HEK293 (cell line): Measurements from ENCODE around the gene ARHGEF12.

Source experiments
- CTCF ChIA-PET: fragments of 350-600 bp; formaldehyde crosslinking; extraction: SDS; loops from one replicate; lab custom pipeline; 2021; ENCODE audit warnings: antibody characterized with exemption; lab: Yijun Ruan, JAX
- POLR2A ChIA-PET: fragments of 300-600 bp; formaldehyde crosslinking; extraction: SDS; loops from one replicate; lab custom pipeline; 2020; ENCODE audit warnings: antibody characterized with exemption, inconsistent platforms; lab: Yijun Ruan, JAX
- H3K27ac ChIP-seq: fragments of 200-500 bp; sonication (Bioruptor generic); 2 replicates; pipeline ENCODE4 v1.5.1; 2014; ENCODE audit warnings: low read depth, low read length, control low read depth, inconsistent platforms; ENCODE audit errors: extremely low read depth
- H3K36me3 ChIP-seq, 2 experiments: fragments of 200-500 bp in 1 of 2; sonication (Bioruptor generic) in 1 of 2; 1 replicate in 1 of 2; 2 replicates in 1 of 2; pipeline ENCODE4 v1.5.1; 2014 to 2017; ENCODE audit warnings: inconsistent platforms in 2 of 2, low read length in 2 of 2; ENCODE audit not compliant: control insufficient read depth in 2 of 2, insufficient read depth in 1 of 2
- H3K4me1 ChIP-seq: fragments of 200-500 bp; sonication (Bioruptor generic); 2 replicates; pipeline ENCODE4 v1.5.1; 2014; ENCODE audit warnings: mild to moderate bottlenecking, low read length, inconsistent platforms; ENCODE audit not compliant: control insufficient read depth, insufficient read depth
- H3K4me3 ChIP-seq: 2 replicates; pipeline ENCODE4 v1.5.1; 2011; ENCODE audit warnings: low read depth, mild to moderate bottlenecking, control low read depth, low read length, moderate library complexity
- H3K9me3 ChIP-seq: fragments of 200-500 bp; sonication (Bioruptor generic); 2 replicates; pipeline ENCODE4 v1.5.1; 2014; ENCODE audit warnings: low read depth, low read length, inconsistent platforms; ENCODE audit not compliant: control insufficient read depth, insufficient read depth
- SETDB1 ChIP-seq: IDR thresholded peaks from one replicate; pipeline ENCODE4 v1.6.1; 2017; ENCODE audit warnings: mild to moderate bottlenecking, low read length, moderate library complexity, mixed read lengths; ENCODE audit not compliant: insufficient read length
- SP7 ChIP-seq: fragments of 450-650 bp; formaldehyde crosslinking; IDR thresholded peaks from 2 replicates; pipeline ENCODE4 v1.5.1; 2016; ENCODE audit warnings: missing biosample characterization, missing genetic modification characterization
- TCF7L2 ChIP-seq: IDR thresholded peaks from 2 replicates; pipeline ENCODE4 v1.6.1; 2011; ENCODE audit warnings: low read depth, mild to moderate bottlenecking, inconsistent platforms, low read length, moderate library complexity, borderline replicate concordance
- TRIM28 ChIP-seq: IDR thresholded peaks from 2 replicates; pipeline ENCODE4 v1.6.1; 2011; ENCODE audit warnings: low read length, control low read depth, borderline replicate concordance
- ZEB2 ChIP-seq: fragments of 450-650 bp; formaldehyde crosslinking; IDR thresholded peaks from 2 replicates; pipeline ENCODE4 v1.5.1; 2016; ENCODE audit warnings: missing biosample characterization, missing genetic modification characterization
- ZNF10 ChIP-seq: fragments of 450-650 bp; formaldehyde crosslinking; IDR thresholded peaks from 2 replicates; pipeline ENCODE4 v1.5.1; 2017; ENCODE audit warnings: missing biosample characterization, missing genetic modification characterization
- ZNF202 ChIP-seq: fragments of 450-650 bp; formaldehyde crosslinking; IDR thresholded peaks from 2 replicates; pipeline ENCODE4 v1.5.1; 2016; ENCODE audit warnings: missing biosample characterization, missing genetic modification characterization, borderline replicate concordance
- ZNF530 ChIP-seq: fragments of 450-650 bp; formaldehyde crosslinking; IDR thresholded peaks from 2 replicates; pipeline ENCODE4 v1.5.1; 2016; ENCODE audit warnings: low read depth, missing biosample characterization, missing genetic modification characterization
- TF ChIP-seq, protein P1 (sequence below): fragments of 450-650 bp; formaldehyde crosslinking; conservative IDR thresholded peaks from 2 replicates; pipeline ENCODE4 v1.5.1; 2016; ENCODE audit warnings: low read depth, missing biosample characterization, missing genetic modification characterization
- TF ChIP-seq, protein P2 (sequence below): fragments of 450-650 bp; formaldehyde crosslinking; IDR thresholded peaks from 2 replicates; pipeline ENCODE4 v1.5.1; 2016; ENCODE audit warnings: missing biosample characterization, missing genetic modification characterization, low read depth
- TF ChIP-seq, protein P3 (sequence below): fragments of 450-650 bp; formaldehyde crosslinking; IDR thresholded peaks from 2 replicates; pipeline ENCODE4 v1.5.1; 2016; ENCODE audit warnings: missing biosample characterization, missing genetic modification characterization
- TF ChIP-seq, protein P4 (sequence below): fragments of 450-650 bp; formaldehyde crosslinking; IDR thresholded peaks from 2 replicates; pipeline ENCODE4 v1.5.1; 2016; ENCODE audit warnings: missing biosample characterization, missing genetic modification characterization

ARHGEF12 gene

DNA sequence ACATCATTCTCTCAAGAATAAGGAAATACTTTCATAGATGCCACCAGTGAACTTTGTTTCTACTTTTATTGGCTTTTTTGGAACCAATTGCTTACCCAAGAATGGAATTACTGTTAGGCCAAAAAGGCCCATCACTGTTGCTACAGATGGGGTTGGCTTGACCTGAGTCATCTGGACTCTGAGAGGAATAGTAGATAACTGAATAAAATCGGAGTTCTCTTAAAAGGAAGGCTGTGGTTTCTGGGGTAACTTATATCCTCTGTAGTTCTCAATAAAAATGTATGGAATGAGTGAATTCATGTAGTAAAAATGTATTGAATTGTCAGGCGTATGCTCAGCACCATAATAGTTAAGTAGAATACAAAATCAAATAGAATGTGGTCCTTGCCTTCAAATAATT, 56.6 kb downstream of the ARHGEF12 start (continued):
- TF ChIP-seq, protein P1, sequence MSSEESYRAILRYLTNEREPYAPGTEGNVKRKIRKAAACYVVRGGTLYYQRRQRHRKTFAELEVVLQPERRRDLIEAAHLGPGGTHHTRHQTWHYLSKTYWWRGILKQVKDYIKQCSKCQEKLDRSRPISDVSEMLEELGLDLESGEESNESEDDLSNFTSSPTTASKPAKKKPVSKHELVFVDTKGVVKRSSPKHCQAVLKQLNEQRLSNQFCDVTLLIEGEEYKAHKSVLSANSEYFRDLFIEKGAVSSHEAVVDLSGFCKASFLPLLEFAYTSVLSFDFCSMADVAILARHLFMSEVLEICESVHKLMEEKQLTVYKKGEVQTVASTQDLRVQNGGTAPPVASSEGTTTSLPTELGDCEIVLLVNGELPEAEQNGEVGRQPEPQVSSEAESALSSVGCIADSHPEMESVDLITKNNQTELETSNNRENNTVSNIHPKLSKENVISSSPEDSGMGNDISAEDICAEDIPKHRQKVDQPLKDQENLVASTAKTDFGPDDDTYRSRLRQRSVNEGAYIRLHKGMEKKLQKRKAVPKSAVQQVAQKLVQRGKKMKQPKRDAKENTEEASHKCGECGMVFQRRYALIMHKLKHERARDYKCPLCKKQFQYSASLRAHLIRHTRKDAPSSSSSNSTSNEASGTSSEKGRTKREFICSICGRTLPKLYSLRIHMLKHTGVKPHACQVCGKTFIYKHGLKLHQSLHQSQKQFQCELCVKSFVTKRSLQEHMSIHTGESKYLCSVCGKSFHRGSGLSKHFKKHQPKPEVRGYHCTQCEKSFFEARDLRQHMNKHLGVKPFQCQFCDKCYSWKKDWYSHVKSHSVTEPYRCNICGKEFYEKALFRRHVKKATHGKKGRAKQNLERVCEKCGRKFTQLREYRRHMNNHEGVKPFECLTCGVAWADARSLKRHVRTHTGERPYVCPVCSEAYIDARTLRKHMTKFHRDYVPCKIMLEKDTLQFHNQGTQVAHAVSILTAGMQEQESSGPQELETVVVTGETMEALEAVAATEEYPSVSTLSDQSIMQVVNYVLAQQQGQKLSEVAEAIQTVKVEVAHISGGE (tag by site-specific recombination) = no peak

DNA sequence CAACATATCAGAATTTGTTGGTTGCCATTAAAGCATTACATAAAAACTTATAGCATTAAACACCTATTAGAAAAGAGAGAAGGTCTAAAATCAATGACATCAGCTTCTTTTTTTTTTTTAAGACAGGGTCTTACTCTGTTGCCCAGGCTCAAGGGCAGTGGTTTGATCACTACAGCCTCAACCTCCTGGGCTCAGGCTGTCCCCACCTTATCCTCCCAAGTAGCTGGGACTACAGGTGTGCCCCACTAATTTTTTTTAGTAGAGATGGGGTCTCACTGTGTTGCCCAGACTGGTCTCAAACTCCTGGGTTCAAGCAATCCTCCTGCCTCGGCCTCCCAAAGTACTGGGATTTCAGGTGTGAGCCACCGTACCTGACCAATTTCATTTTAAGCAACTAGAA, 57.9 kb downstream of the ARHGEF12 start:
- Histone ChIP-seq H3K27ac (no peak overlapping the region), H3K4me3 (no peak overlapping the region), H3K36me3 (no peaks in the 10 kb centered on the region), H3K4me1 (peaks cover 3% of the 10 kb centered on the region; the same call in 1 of the 2 replicates), H3K9me3 (no peaks in the 10 kb centered on the region)
- POLR2A ChIA-PET = no interaction called here
- TF ChIP-seq, protein P2, sequence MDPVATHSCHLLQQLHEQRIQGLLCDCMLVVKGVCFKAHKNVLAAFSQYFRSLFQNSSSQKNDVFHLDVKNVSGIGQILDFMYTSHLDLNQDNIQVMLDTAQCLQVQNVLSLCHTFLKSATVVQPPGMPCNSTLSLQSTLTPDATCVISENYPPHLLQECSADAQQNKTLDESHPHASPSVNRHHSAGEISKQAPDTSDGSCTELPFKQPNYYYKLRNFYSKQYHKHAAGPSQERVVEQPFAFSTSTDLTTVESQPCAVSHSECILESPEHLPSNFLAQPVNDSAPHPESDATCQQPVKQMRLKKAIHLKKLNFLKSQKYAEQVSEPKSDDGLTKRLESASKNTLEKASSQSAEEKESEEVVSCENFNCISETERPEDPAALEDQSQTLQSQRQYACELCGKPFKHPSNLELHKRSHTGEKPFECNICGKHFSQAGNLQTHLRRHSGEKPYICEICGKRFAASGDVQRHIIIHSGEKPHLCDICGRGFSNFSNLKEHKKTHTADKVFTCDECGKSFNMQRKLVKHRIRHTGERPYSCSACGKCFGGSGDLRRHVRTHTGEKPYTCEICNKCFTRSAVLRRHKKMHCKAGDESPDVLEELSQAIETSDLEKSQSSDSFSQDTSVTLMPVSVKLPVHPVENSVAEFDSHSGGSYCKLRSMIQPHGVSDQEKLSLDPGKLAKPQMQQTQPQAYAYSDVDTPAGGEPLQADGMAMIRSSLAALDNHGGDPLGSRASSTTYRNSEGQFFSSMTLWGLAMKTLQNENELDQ (tag by site-specific recombination) = no peak
- TF ChIP-seq SP7 (tag by site-specific recombination) = no peak
- TF ChIP-seq, protein P3, sequence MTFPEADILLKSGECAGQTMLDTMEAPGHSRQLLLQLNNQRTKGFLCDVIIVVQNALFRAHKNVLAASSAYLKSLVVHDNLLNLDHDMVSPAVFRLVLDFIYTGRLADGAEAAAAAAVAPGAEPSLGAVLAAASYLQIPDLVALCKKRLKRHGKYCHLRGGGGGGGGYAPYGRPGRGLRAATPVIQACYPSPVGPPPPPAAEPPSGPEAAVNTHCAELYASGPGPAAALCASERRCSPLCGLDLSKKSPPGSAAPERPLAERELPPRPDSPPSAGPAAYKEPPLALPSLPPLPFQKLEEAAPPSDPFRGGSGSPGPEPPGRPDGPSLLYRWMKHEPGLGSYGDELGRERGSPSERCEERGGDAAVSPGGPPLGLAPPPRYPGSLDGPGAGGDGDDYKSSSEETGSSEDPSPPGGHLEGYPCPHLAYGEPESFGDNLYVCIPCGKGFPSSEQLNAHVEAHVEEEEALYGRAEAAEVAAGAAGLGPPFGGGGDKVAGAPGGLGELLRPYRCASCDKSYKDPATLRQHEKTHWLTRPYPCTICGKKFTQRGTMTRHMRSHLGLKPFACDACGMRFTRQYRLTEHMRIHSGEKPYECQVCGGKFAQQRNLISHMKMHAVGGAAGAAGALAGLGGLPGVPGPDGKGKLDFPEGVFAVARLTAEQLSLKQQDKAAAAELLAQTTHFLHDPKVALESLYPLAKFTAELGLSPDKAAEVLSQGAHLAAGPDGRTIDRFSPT (tag by site-specific recombination) = no peak
- TF ChIP-seq ZNF202 (tag by site-specific recombination) = no peak
- no peak for TF ChIP-seq ZEB2 (tag by site-specific recombination)
- TF ChIP-seq ZNF530 (tag by site-specific recombination) = no peak
- TF ChIP-seq TCF7L2 = no peak
- TF ChIP-seq, protein P4, sequence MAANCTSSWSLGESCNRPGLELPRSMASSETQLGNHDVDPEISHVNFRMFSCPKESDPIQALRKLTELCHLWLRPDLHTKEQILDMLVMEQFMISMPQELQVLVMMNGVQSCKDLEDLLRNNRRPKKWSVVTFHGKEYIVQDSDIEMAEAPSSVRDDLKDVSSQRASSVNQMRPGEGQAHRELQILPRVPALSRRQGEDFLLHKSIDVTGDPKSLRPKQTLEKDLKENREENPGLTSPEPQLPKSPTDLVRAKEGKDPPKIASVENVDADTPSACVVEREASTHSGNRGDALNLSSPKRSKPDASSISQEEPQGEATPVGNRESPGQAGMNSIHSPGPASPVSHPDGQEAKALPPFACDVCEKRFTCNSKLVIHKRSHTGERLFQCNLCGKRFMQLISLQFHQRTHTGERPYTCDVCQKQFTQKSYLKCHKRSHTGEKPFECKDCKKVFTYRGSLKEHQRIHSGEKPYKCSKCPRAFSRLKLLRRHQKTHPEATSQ (tag by site-specific recombination) = no peak
- CTCF ChIA-PET = interaction anchor here (0.7 kb wide), 1 partner anchor 52 kb away, joined by 3 read pairs; no protein-coding TSS in a partner anchor

DNA sequence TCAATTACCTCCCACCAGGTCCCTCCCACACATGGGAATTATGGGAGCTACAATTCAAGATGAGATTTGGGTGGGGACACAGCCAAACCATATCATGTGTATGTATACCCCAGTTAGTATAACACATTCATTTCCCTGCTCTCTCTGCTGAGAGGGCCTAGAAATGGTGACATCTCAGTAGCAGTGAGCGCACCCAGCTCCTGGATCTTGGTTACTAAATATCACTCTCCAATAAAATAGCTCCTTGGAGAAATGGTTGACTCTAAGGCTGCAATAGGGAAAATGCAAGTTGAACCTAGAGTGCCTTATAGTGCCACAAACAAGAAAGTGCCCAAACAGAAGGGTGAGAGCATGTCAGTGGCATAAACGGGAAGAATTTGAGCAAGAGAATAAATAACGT, 59.6 kb downstream of the ARHGEF12 start:
- Histone ChIP-seq H3K27ac (no peak overlapping the region), H3K4me1 (peaks cover 10% of the 10 kb centered on the region; the same call in 1 of the 2 replicates), H3K4me3 (no peak overlapping the region), H3K36me3 (no peaks in the 10 kb centered on the region), H3K9me3 (no peaks in the 10 kb centered on the region)
- CTCF ChIA-PET = interaction anchor here (0.8 to 1.0 kb wide), 2 partner anchors 48 to 169 kb away, joined by 3 read pairs; no protein-coding TSS in a partner anchor
- 0 out of 2 replicates have a peak, but pooled peaks have one; percentile 44 for TF ChIP-seq TRIM28
- TF ChIP-seq ZNF10 = no peak
- TF ChIP-seq SETDB1 = peak; percentile 95
- POLR2A ChIA-PET = no interaction called here
